ENCODE data around the gene OR6S1. TPM values are rescaled to one million over a fixed set of nuclear protein-coding genes. Genes with fewer than 3 reads are reported as not detected.
A peak's percentile ranks its signal among the peaks of the same experiment; 100 is the strongest.
"Not testable (repeated sequence)": the region's sequence is repeated elsewhere in the genome, so short reads cannot be mapped to it uniquely, and the experiment has no call there.

Gene OR6S1
- total RNA-seq, 2 donors from 2014 or later = not detected

DNA sequence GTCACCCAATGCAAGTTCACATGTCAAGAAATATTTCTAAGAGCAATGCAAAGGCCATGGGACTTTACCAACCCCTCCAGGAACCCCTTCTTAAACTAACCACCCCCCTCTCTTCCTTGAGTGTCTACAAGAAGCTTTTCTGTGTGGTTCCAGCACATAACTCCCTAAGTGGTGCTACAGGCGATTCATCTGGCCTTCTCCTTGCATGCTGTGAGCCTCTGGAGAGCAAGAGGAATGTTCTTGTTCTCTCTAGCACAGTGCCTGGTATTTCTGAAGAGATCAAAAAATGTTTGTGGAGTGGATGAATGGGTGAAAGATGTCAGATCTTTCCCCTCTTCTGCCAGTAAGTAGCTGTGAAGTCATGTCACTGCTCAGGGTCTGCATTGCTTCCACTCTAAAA lies 44.4 kb downstream of the OR6S1 start:
- WGBS = 81% methylated on average over 1 of the region's 1 CpG
- no peak for DNase-seq (ENCODE audit: low spot score)
- intact Hi-C loops (cut with DNase I) = no loop called here
- Histone ChIP-seq H3K27ac (no peak overlapping the region), H3K9me3 (no peaks in the 10 kb centered on the region), H3K27me3 (replicated peaks; ENCODE audit: insufficient read depth) (no peaks in the 10 kb centered on the region), H3K36me3 (no peaks in the 10 kb centered on the region), H3K4me1 (replicated peaks) (no peaks in the 10 kb centered on the region), H3K4me3 (no peak overlapping the region)
- TF ChIP-seq, protein P1, sequence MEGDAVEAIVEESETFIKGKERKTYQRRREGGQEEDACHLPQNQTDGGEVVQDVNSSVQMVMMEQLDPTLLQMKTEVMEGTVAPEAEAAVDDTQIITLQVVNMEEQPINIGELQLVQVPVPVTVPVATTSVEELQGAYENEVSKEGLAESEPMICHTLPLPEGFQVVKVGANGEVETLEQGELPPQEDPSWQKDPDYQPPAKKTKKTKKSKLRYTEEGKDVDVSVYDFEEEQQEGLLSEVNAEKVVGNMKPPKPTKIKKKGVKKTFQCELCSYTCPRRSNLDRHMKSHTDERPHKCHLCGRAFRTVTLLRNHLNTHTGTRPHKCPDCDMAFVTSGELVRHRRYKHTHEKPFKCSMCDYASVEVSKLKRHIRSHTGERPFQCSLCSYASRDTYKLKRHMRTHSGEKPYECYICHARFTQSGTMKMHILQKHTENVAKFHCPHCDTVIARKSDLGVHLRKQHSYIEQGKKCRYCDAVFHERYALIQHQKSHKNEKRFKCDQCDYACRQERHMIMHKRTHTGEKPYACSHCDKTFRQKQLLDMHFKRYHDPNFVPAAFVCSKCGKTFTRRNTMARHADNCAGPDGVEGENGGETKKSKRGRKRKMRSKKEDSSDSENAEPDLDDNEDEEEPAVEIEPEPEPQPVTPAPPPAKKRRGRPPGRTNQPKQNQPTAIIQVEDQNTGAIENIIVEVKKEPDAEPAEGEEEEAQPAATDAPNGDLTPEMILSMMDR (IDR thresholded peaks at IDR 0.05) = no peak
- TF ChIP-seq POLR2AphosphoS5 (IDR thresholded peaks at IDR 0.05) (no peak), POLR2A (IDR thresholded peaks at IDR 0.05) (no peak)

DNA sequence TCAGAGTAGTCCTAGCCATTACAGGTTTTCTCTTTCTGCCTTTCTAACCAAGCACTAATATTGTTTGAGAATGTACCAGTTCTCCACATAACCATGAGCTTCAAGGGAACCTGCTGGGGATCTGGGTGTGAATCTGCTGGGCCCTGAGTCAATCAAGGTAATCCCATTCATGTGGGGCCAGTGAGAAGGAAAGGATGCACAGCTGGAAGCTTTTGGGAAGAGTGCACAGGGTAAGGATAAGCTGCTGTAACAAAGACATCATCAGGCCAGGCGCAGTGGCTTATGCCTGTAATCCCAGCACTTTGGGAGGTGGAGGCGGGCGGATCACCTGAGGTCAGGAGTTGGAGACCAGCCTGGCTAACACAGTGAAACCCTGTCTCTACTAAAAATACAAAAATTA lies 45.8 kb downstream of the OR6S1 start:
- DNase-seq (ENCODE audit: low spot score); H3K4me1 ChIP-seq (replicated peaks); H3K36me3 ChIP-seq; intact Hi-C loops (cut with DNase I); H3K27ac ChIP-seq; H3K27me3 ChIP-seq (replicated peaks; ENCODE audit: insufficient read depth); H3K4me3 ChIP-seq; H3K9me3 ChIP-seq: not testable (repeated sequence)
- WGBS = 98% methylated on average over 3 of the region's 3 CpGs

- no peak for TF ChIP-seq POLR2AphosphoS5 (IDR thresholded peaks at IDR 0.05)
- no peak for TF ChIP-seq POLR2A (IDR thresholded peaks at IDR 0.05)
- no peaks in the 10 kb centered on the region for H3K9me3 ChIP-seq
- no peaks in the 10 kb centered on the region for H3K36me3 ChIP-seq
- H3K27me3 ChIP-seq (replicated peaks; ENCODE audit: insufficient read depth) = no peaks in the 10 kb centered on the region
- intact Hi-C loops (cut with DNase I) = no loop called here
- H3K4me3 ChIP-seq = no peak overlapping the region
- no peak for DNase-seq (ENCODE audit: low spot score)
- H3K27ac ChIP-seq = no peak overlapping the region
- 22% methylated on average over 1 of the region's 1 CpG for WGBS
- no peaks in the 10 kb centered on the region for H3K4me1 ChIP-seq (replicated peaks)
Observed at GRCh38 chr14:20592574-20592973, 48.9 kb downstream of the OR6S1 start.

- TF ChIP-seq, protein P1 (IDR thresholded peaks at IDR 0.05) = no peak
- peak; percentile 34 for TF ChIP-seq POLR2AphosphoS5 (IDR thresholded peaks at IDR 0.05)
Observed at GRCh38 chr14:20591235-20591634, 50.3 kb downstream of the OR6S1 start, which contains the start of gene RNASE12. RNASE12 (minus strand) TSS chr14:20591376; CDS start chr14:20590723, 653 bp downstream.

More at GRCh38 chr14:20591235-20591634, 50.3 kb downstream of the OR6S1 start, which contains the start of gene RNASE12:
- Histone ChIP-seq H3K4me1 (replicated peaks) (no peaks in the 10 kb centered on the region), H3K36me3 (no peaks in the 10 kb centered on the region), H3K27ac (peak within 1 kb of the TSS in 1 of 2 donors; percentile 8), H3K9me3 (no peaks in the 10 kb centered on the region), H3K4me3 (no peak within 1 kb of the TSS), H3K27me3 (replicated peaks; ENCODE audit: insufficient read depth) (no peaks in the 10 kb centered on the region)
- DNase-seq (ENCODE audit: low spot score) = no peak
- intact Hi-C loops (cut with DNase I) = no loop called here
- WGBS = 63% methylated on average over 4 of the region's 4 CpGs

Small RNA genes within 50 kb of the gene (small RNA-seq; reads per million reads assigned to genes)
- 0 reads per million in 2 donors for gene RF00019

Other genes with a start within 250 kb of the OR6S1 start
- 10 to 100 TPM; 25.8 to 31.0 TPM for gene TEP1, start 228.2 kb downstream of the OR6S1 start, total RNA-seq
- 1 to 10 TPM in 1 of 2 donors, under 1 TPM in 1; 0.77 to 1.7 TPM for gene KLHL33, start 205.5 kb downstream of the OR6S1 start, total RNA-seq
- 10 to 100 TPM; 54.2 to 71.7 TPM for gene OSGEP, start 186.9 kb downstream of the OR6S1 start, total RNA-seq
- gene APEX1, start 186.5 kb downstream of the OR6S1 start, total RNA-seq = 100 to 1,000 TPM; 113 to 178 TPM
- gene PIP4P1, start 180.3 kb downstream of the OR6S1 start, total RNA-seq = 10 to 100 TPM; 24.8 to 37.8 TPM
- 10 to 100 TPM; 14.2 to 20.3 TPM for gene PNP, start 172.3 kb downstream of the OR6S1 start, total RNA-seq
- gene RNASE10, start 136.2 kb downstream of the OR6S1 start, total RNA-seq = 1 to 10 TPM in 1 of 2 donors, not detected in 1; 1.4 TPM
- gene RNASE9, start 80.6 kb downstream of the OR6S1 start, total RNA-seq = not detected
- 1 to 10 TPM in 1 of 2 donors, not detected in 1; 1.0 TPM for gene RNASE11, start 53.7 kb downstream of the OR6S1 start, total RNA-seq
- not detected for gene RNASE12, start 50.3 kb downstream of the OR6S1 start, total RNA-seq
- gene RNASE4, start 42.9 kb upstream of the OR6S1 start, total RNA-seq = 100 to 1,000 TPM in 1 of 2 donors, 10 to 100 TPM in 1; 71.6 to 150 TPM
- 10 to 100 TPM; 58.6 to 78.2 TPM for gene ANG, start 47.1 kb upstream of the OR6S1 start, total RNA-seq
- gene EDDM3A, start 104.2 kb upstream of the OR6S1 start, total RNA-seq = not detected
- gene EDDM3B, start 126.7 kb upstream of the OR6S1 start, total RNA-seq = not detected
- 10 to 100 TPM in 1 of 2 donors, 1 to 10 TPM in 1; 9.3 to 12.8 TPM for gene RNASE6, start 139.6 kb upstream of the OR6S1 start, total RNA-seq
- gene RNASE1, start 161.2 kb upstream of the OR6S1 start, total RNA-seq = 1,000 to 10,000 TPM in 1 of 2 donors, 10 to 100 TPM in 1; 30.1 to 3,158 TPM
- not detected for gene RNASE3, start 249.7 kb upstream of the OR6S1 start, total RNA-seq